WTC11 (cell line): ENCODE measurements around the gene MTA1. TPM values are rescaled to one million over a fixed set of nuclear protein-coding genes. Genes with fewer than 3 reads are reported as not detected.

ENCODE experiments used
- ATAC-seq: fragments of 200-7000 bp; cut with Tn5 transposase; 2 replicates; pipeline ENCODE4 v1.10.0; 2021; ENCODE audit warnings: mild to moderate bottlenecking, moderate library complexity
- CTCF ChIA-PET: fragments of 300-600 bp; sonication (Branson Sonifier 250); formaldehyde crosslinking; loops from one replicate; lab custom pipeline; 2021; ENCODE audit warnings: antibody characterized with exemption; lab: Charles Lee
- POLR2A ChIA-PET: fragments of 350-600 bp; sonication (Branson Sonifier 250); formaldehyde crosslinking; loops from one replicate; lab custom pipeline; 2021; ENCODE audit warnings: antibody characterized with exemption; lab: Charles Lee
- DNase-seq: peaks from one replicate; pipeline ENCODE4 v3.0.0; 2021; ENCODE audit warnings: low spot score
- H3K27ac Mint-ChIP-seq: 2 replicates; pipeline ENCODE4 v1.8.0; 2021; ENCODE audit warnings: mixed read lengths
- H3K27me3 Mint-ChIP-seq: 2 replicates; pipeline ENCODE4 v1.8.0; 2021; ENCODE audit warnings: low read depth, mild to moderate bottlenecking, moderate library complexity, mixed read lengths
- H3K36me3 Mint-ChIP-seq: 2 replicates; pipeline ENCODE4 v1.8.0; 2021; ENCODE audit warnings: mixed read lengths
- H3K4me1 Mint-ChIP-seq: 2 replicates; pipeline ENCODE4 v1.8.0; 2022; ENCODE audit warnings: mixed read lengths
- H3K4me3 Mint-ChIP-seq: 2 replicates; pipeline ENCODE4 v1.8.0; 2021; ENCODE audit warnings: mild to moderate bottlenecking, moderate library complexity, mixed read lengths
- H3K9me3 Mint-ChIP-seq: 2 replicates; pipeline ENCODE4 v1.8.0; 2021; ENCODE audit warnings: mixed read lengths
- ATF1 ChIP-seq: sonication (generic); formaldehyde crosslinking; IDR thresholded peaks from 2 replicates; pipeline ENCODE4 v1.8.1; 2023; ENCODE audit warnings: mild to moderate bottlenecking, moderate library complexity, missing genetic modification reagents
- ATF3 ChIP-seq: sonication (generic); formaldehyde crosslinking; conservative IDR thresholded peaks from 2 replicates; pipeline ENCODE4 v1.8.1; 2022; ENCODE audit warnings: mild to moderate bottlenecking, missing genetic modification reagents
- CBFB ChIP-seq: sonication (generic); formaldehyde crosslinking; IDR thresholded peaks from 2 replicates; pipeline ENCODE4 v1.8.1; 2022; ENCODE audit warnings: mild to moderate bottlenecking, low read depth, missing genetic modification reagents
- E2F1 ChIP-seq: sonication (generic); formaldehyde crosslinking; IDR thresholded peaks from 2 replicates; pipeline ENCODE4 v1.8.0; 2022; ENCODE audit warnings: mild to moderate bottlenecking, missing genetic modification reagents
- ELF4 ChIP-seq: sonication (generic); formaldehyde crosslinking; IDR thresholded peaks from 2 replicates; pipeline ENCODE4 v1.8.1; 2022; ENCODE audit warnings: low read depth, mild to moderate bottlenecking, moderate library complexity, missing genetic modification reagents
- ERG ChIP-seq: fragments of 250-450 bp; sonication (Bioruptor Pico); IDR thresholded peaks from 2 replicates; pipeline ENCODE4 v1.8.0; 2021; ENCODE audit warnings: mild to moderate bottlenecking
- ETV6 ChIP-seq: sonication (generic); formaldehyde crosslinking; IDR thresholded peaks from 2 replicates; pipeline ENCODE4 v1.8.1; 2022; ENCODE audit warnings: mild to moderate bottlenecking, missing genetic modification reagents
- FOXP4 ChIP-seq: sonication (generic); formaldehyde crosslinking; IDR thresholded peaks from 2 replicates; pipeline ENCODE4 v1.8.0; 2022; ENCODE audit warnings: mild to moderate bottlenecking, missing genetic modification reagents
- JUN ChIP-seq: sonication (generic); formaldehyde crosslinking; IDR thresholded peaks from 2 replicates; pipeline ENCODE4 v1.8.0; 2023; ENCODE audit warnings: mild to moderate bottlenecking, missing genetic modification reagents
- MAX ChIP-seq: sonication (generic); formaldehyde crosslinking; IDR thresholded peaks from 2 replicates; pipeline ENCODE4 v1.8.0; 2022; ENCODE audit warnings: mild to moderate bottlenecking, missing genetic modification reagents
- MXD4 ChIP-seq: fragments of 250-450 bp; sonication (Bioruptor Pico); IDR thresholded peaks from 2 replicates; pipeline ENCODE4 v1.8.0; 2021; ENCODE audit warnings: mild to moderate bottlenecking, moderate library complexity, borderline replicate concordance
- NR2C2 ChIP-seq: sonication (generic); formaldehyde crosslinking; IDR thresholded peaks from 2 replicates; pipeline ENCODE4 v1.8.0; 2022; ENCODE audit warnings: mild to moderate bottlenecking, missing genetic modification reagents
- NR3C1 ChIP-seq: sonication (generic); formaldehyde crosslinking; conservative IDR thresholded peaks from 2 replicates; pipeline ENCODE4 v1.8.1; 2023; ENCODE audit warnings: low read depth, mild to moderate bottlenecking, missing genetic modification reagents
- RELA ChIP-seq: sonication (generic); formaldehyde crosslinking; IDR thresholded peaks from 2 replicates; pipeline ENCODE4 v1.8.1; 2022; ENCODE audit warnings: missing genetic modification reagents, mild to moderate bottlenecking, borderline replicate concordance
- RORB ChIP-seq: fragments of 250-450 bp; sonication (Bioruptor Pico); IDR thresholded peaks from 2 replicates; pipeline ENCODE4 v1.9.0; 2021; ENCODE audit warnings: mild to moderate bottlenecking
- SMAD3 ChIP-seq: sonication (generic); formaldehyde crosslinking; IDR thresholded peaks from 2 replicates; pipeline ENCODE4 v1.8.0; 2022; ENCODE audit warnings: missing genetic modification reagents, mild to moderate bottlenecking, borderline replicate concordance
- SP1 ChIP-seq: sonication (generic); formaldehyde crosslinking; conservative IDR thresholded peaks from 2 replicates; pipeline ENCODE4 v1.8.1; 2022; ENCODE audit warnings: missing genetic modification reagents
- TCF7 ChIP-seq: sonication (generic); formaldehyde crosslinking; IDR thresholded peaks from 2 replicates; pipeline ENCODE4 v1.8.0; 2022; ENCODE audit warnings: mild to moderate bottlenecking, low read depth, missing genetic modification reagents, moderate library complexity
- TEAD1 ChIP-seq: sonication (generic); formaldehyde crosslinking; IDR thresholded peaks from 2 replicates; pipeline ENCODE4 v1.8.0; 2022; ENCODE audit warnings: mild to moderate bottlenecking, missing genetic modification reagents
- TEAD4 ChIP-seq: sonication (generic); formaldehyde crosslinking; IDR thresholded peaks from 2 replicates; pipeline ENCODE4 v1.8.0; 2022; ENCODE audit warnings: mild to moderate bottlenecking, missing genetic modification reagents
- ZBTB21 ChIP-seq: sonication (generic); formaldehyde crosslinking; IDR thresholded peaks from 2 replicates; pipeline ENCODE4 v1.8.1; 2023; ENCODE audit warnings: mild to moderate bottlenecking, missing genetic modification reagents, borderline replicate concordance
- ZNF232 ChIP-seq: sonication (generic); formaldehyde crosslinking; IDR thresholded peaks from 2 replicates; pipeline ENCODE4 v1.8.0; 2022; ENCODE audit warnings: mild to moderate bottlenecking, missing genetic modification reagents
- ZNF263 ChIP-seq: sonication (generic); formaldehyde crosslinking; IDR thresholded peaks from 2 replicates; pipeline ENCODE4 v1.8.1; 2022; ENCODE audit warnings: low read depth, mild to moderate bottlenecking, moderate library complexity, missing genetic modification reagents
- ZNF317 ChIP-seq: sonication (generic); formaldehyde crosslinking; IDR thresholded peaks from 2 replicates; pipeline ENCODE4 v1.8.1; 2023; ENCODE audit warnings: low read depth, mild to moderate bottlenecking, moderate library complexity, missing genetic modification reagents, borderline replicate concordance
- ZNF396 ChIP-seq: fragments of 250-450 bp; sonication (Bioruptor Pico); IDR thresholded peaks from 2 replicates; pipeline ENCODE4 v1.8.0; 2021; ENCODE audit warnings: mild to moderate bottlenecking, moderate library complexity, borderline replicate concordance
- ZNF416 ChIP-seq: fragments of 250-450 bp; sonication (Bioruptor Pico); IDR thresholded peaks from 2 replicates; pipeline ENCODE4 v1.9.0; 2021; ENCODE audit warnings: mild to moderate bottlenecking, inconsistent platforms
- ZNF512 ChIP-seq: sonication (generic); formaldehyde crosslinking; IDR thresholded peaks from 2 replicates; pipeline ENCODE4 v1.8.1; 2022; ENCODE audit warnings: missing genetic modification reagents, borderline replicate concordance
- total RNA-seq: library from RNA; stranded (reverse); gene quantifications from 3 replicates; pipeline ENCODE4 v1.2.3, GENCODE V29; 2021

MTA1 gene
- total RNA-seq, 1 experiment from 2014 or later, result 279 TPM

GRCh38 chr14:105422695-105423487, 3.3 kb downstream of the MTA1 start:
- 0 out of 2 replicates have a peak, but pooled peaks cover 3% of the 10 kb centered on the region for H3K9me3 Mint-ChIP-seq
- ATAC-seq (no peak), DNase-seq (no peak)
- H3K4me1 Mint-ChIP-seq, result peaks cover 26% of the 10 kb centered on the region
- peak overlapping the region; percentile 79 for H3K27ac Mint-ChIP-seq
- peaks cover 25% of the 10 kb centered on the region for H3K36me3 Mint-ChIP-seq
- peaks cover 11% of the 10 kb centered on the region for H3K27me3 Mint-ChIP-seq
- H3K4me3 Mint-ChIP-seq, result no peak overlapping the region; the same call in 1 of the 2 replicates
- ChIA-PET POLR2A (interaction anchor here (0.5 kb wide), 1 partner anchor 71 kb away, joined by 3 read pairs; no protein-coding TSS in a partner anchor), CTCF (no interaction called here)
- TF ChIP-seq JUN (CRISPR knock-in tag) (no peak), FOXP4 (CRISPR knock-in tag) (no peak), E2F1 (no peak), RORB (no peak), TEAD4 (CRISPR knock-in tag) (no peak), TEAD1 (CRISPR knock-in tag) (no peak), ATF3 (no peak), ZNF232 (CRISPR knock-in tag) (no peak), ETV6 (CRISPR knock-in tag) (no peak), NR2C2 (no peak)

GRCh38 chr14:105423488-105424195, 4.0 kb downstream of the MTA1 start:
- ATAC-seq, result no peak
- no peak overlapping the region for H3K4me3 Mint-ChIP-seq
- H3K27me3 Mint-ChIP-seq, result peaks cover 4% of the 10 kb centered on the region
- POLR2A ChIA-PET, result interaction anchor here (0.5 kb wide), 1 partner anchor 71 kb away, joined by 3 read pairs; no protein-coding TSS in a partner anchor
- peaks cover 22% of the 10 kb centered on the region for H3K4me1 Mint-ChIP-seq
- H3K27ac Mint-ChIP-seq, result peak overlapping the region; percentile 20; the same call in 1 of the 2 replicates
- H3K36me3 Mint-ChIP-seq, result peaks cover 27% of the 10 kb centered on the region
- 0 out of 2 replicates have a peak, but pooled peaks cover 3% of the 10 kb centered on the region for H3K9me3 Mint-ChIP-seq
- no peak for DNase-seq
- CTCF ChIA-PET, result no interaction called here
- TF ChIP-seq ERG (CRISPR knock-in tag), result no peak
- TF ChIP-seq CBFB (CRISPR knock-in tag), result no peak
- TF ChIP-seq NR3C1 (CRISPR knock-in tag), result no peak
- TF ChIP-seq ELF4, result no peak
- TF ChIP-seq ZBTB21 (CRISPR knock-in tag), result no peak
- TF ChIP-seq RELA, result no peak
- TF ChIP-seq ZNF317 (CRISPR knock-in tag), result no peak
- TF ChIP-seq ZNF263, result no peak
- no peak for TF ChIP-seq ATF3
- no peak for TF ChIP-seq SP1
- TF ChIP-seq ZNF512 (CRISPR knock-in tag), result no peak
- no peak for TF ChIP-seq ETV6 (CRISPR knock-in tag)
- no peak for TF ChIP-seq TCF7 (CRISPR knock-in tag)
- TF ChIP-seq MAX (CRISPR knock-in tag), result no peak
- no peak for TF ChIP-seq ATF1 (CRISPR knock-in tag)
- TF ChIP-seq ZNF396 (CRISPR knock-in tag), result no peak
- TF ChIP-seq MXD4, result no peak
- TF ChIP-seq ZNF416, result no peak
- no peak for TF ChIP-seq SMAD3 (CRISPR knock-in tag)
